AG04450 (cell line): ENCODE results near the gene CAND2. TPM values are rescaled to one million over a fixed set of nuclear protein-coding genes. Genes with fewer than 3 reads are reported as not detected.

Source experiments
- CTCF ChIA-PET: fragments of 300-600, 350-600 bp; formaldehyde crosslinking; extraction: SDS; loops from one replicate; lab custom pipeline; 2022; ENCODE audit warnings: antibody characterized with exemption, inconsistent platforms; lab: Charles Lee
- POLR2A ChIA-PET: fragments of 350-600 bp; formaldehyde crosslinking; extraction: SDS; loops from one replicate; lab custom pipeline; 2021; ENCODE audit warnings: antibody characterized with exemption, inconsistent platforms; lab: Yijun Ruan, JAX
- DNase-seq: peaks from one replicate; pipeline ENCODE4 v3.0.0-alpha.2; 2011; ENCODE audit warnings: low read depth, low spot score
- H3K27ac ChIP-seq: one replicate; pipeline ENCODE4 v1.5.1; 2012; ENCODE audit warnings: low read depth, low read length, control low read depth
- H3K27me3 ChIP-seq: one replicate; pipeline ENCODE4 v1.6.0; 2012; ENCODE audit warnings: low read length; ENCODE audit not compliant: control insufficient read depth, insufficient read depth
- H3K4me3 ChIP-seq: 2 replicates; pipeline ENCODE4 v1.5.1; 2011; ENCODE audit warnings: mild to moderate bottlenecking, low read depth, low read length, control low read depth
- H3K9me3 ChIP-seq: 2 replicates; pipeline ENCODE4 v1.5.1; 2012; ENCODE audit warnings: low read length; ENCODE audit not compliant: control insufficient read depth, insufficient read depth
- polyA plus RNA-seq: library from polyadenylated mRNA; depleted of rRNA; stranded (reverse); fragments of >200 nt; gene quantifications from 2 replicates; pipeline ENCODE4 v1.2.3, GENCODE V29; 2011
- TF ChIP-seq, protein P1 (sequence below): IDR thresholded peaks from 2 replicates; pipeline ENCODE4 v1.5.1; 2011; ENCODE audit warnings: low read depth, low read length, control low read depth, inconsistent platforms

Gene CAND2
- polyA plus RNA-seq, 1 experiment: 5.8 TPM

DNA sequence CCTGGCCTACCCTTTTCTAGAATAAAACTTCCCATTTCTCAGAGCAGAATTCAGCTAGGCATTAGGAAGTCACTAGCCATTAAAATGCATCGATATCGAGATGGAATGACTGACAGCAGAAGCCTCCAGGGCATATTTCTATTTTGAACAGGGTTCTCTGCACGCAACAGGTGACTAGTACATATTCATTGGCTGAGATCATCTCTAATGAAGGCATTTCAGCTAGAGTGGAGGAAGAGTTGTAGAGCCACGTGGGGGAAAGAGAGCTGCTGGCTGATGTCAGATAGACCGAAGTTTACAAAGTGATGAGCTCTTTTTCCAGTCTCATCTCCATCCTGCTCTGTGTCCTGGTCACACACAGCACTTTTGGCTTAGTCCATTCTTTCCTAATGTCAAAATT, 44.9 kb upstream of the CAND2 start:
- no peaks in the 10 kb centered on the region for H3K27me3 ChIP-seq
- DNase-seq: no peak
- ChIA-PET POLR2A (interaction anchor here (0.6 to 1.9 kb wide), 3 partner anchors 12 to 244 kb away, joined by 3 to 4 read pairs (median 4); no protein-coding TSS in a partner anchor), CTCF (interaction anchor here (0.7 to 2.1 kb wide), 3 partner anchors 31 to 90 kb away, joined by 4 to 12 read pairs (median 5); partner anchors contain the start of gene RPL32)
- H3K27ac ChIP-seq: no peak overlapping the region
- TF ChIP-seq, protein P1, sequence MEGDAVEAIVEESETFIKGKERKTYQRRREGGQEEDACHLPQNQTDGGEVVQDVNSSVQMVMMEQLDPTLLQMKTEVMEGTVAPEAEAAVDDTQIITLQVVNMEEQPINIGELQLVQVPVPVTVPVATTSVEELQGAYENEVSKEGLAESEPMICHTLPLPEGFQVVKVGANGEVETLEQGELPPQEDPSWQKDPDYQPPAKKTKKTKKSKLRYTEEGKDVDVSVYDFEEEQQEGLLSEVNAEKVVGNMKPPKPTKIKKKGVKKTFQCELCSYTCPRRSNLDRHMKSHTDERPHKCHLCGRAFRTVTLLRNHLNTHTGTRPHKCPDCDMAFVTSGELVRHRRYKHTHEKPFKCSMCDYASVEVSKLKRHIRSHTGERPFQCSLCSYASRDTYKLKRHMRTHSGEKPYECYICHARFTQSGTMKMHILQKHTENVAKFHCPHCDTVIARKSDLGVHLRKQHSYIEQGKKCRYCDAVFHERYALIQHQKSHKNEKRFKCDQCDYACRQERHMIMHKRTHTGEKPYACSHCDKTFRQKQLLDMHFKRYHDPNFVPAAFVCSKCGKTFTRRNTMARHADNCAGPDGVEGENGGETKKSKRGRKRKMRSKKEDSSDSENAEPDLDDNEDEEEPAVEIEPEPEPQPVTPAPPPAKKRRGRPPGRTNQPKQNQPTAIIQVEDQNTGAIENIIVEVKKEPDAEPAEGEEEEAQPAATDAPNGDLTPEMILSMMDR: no peak
- no peak overlapping the region for H3K4me3 ChIP-seq
- no peaks in the 10 kb centered on the region for H3K9me3 ChIP-seq

DNA sequence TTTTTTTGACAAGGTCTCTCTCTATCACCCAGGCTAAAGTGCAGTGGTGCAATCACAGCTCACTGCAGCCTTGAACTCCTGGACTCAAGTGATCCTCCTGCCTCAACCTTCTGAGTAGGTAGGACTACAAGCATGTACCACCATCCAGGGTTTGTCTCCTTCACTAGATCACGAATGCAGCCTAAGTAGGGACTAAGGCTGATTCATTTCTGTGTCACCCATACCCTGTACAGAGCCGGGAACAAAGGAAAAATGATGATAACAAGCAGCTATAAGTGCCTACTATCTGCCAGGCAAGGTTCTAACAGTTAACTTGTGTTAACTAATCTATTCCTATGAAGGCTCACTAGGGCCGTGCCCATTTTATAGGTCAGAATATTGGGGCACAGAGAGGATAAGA, 44.4 kb upstream of the CAND2 start:
- ChIA-PET CTCF (interaction anchor here (0.7 to 2.1 kb wide), 3 partner anchors 32 to 90 kb away, joined by 4 to 12 read pairs (median 5); partner anchors contain the start of gene RPL32), POLR2A (interaction anchor here (0.6 to 1.9 kb wide), 2 partner anchors 11 to 43 kb away, joined by 4 read pairs; no protein-coding TSS in a partner anchor)
- Histone ChIP-seq H3K27me3 (no peaks in the 10 kb centered on the region), H3K27ac (no peak overlapping the region), H3K9me3 (no peaks in the 10 kb centered on the region), H3K4me3 (no peak overlapping the region)
- DNase-seq: no peak
- TF ChIP-seq, protein P1: no peak

DNA sequence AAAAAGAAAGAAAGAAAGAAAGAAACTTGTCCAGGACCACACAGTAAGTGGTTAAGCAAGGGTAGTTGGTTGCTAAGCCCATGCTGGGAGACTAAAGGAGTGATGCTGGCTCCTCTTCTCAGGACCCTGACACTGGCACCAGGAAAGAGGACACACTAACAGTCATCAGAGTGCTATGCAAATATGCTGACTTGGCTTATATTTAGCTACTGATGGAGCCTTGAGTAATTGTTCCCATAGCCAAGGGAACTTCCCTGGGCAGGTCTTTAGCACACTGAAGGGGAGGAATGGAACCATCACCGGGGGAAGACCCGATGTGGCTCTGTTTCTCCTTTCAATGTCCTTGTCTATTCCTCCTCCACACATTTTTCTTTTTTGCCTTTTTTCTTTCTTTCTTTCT, 43.7 kb upstream of the CAND2 start:
- Histone ChIP-seq H3K27ac (no peak overlapping the region), H3K9me3 (no peaks in the 10 kb centered on the region), H3K4me3 (no peak overlapping the region), H3K27me3 (no peaks in the 10 kb centered on the region)
- ChIA-PET POLR2A (interaction anchor here (1.9 kb wide), 1 partner anchor 10 kb away, joined by 4 read pairs; no protein-coding TSS in a partner anchor), CTCF (interaction anchor here (1.6 to 2.1 kb wide), 2 partner anchors 33 to 89 kb away, joined by 5 to 12 read pairs; partner anchors contain the start of gene RPL32)
- TF ChIP-seq, protein P1: no peak
- no peak for DNase-seq

DNA sequence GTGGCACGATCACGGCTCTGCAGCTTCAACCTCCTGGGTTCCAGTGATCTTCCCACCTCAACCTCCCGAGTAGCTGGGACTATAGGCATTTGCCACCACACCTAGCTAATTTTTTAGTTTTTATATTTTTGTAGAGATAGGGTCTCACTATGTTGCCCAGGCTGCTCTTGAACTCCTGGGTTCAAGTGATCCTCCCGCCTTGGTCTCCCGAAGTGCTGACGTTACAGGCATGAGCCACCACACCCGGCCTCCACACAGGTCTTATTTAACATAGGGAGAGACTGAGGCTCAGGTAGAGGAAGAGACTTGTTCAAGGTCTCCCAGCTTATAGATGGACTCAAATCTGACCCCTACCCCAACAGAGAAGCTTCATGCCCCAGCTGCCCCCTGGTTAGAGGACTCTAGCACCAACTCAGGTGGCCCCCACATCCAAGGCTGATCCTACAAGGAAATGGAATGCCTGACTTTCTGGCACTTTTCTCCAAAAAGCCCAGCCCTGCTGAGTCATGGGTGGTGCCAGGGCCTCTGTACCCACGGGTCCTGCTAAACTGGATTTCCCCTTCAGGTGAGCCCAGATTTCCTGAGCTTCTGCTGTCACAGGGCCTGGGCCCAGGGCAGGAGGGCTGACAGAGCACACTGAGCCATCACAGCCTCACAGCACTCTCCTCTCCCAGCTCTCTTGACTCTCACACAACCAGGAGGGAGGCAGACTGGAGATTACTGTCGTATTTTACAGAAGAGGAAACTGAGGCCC, 43.0 kb upstream of the CAND2 start:
- CTCF ChIA-PET: interaction anchor here (0.5 to 2.1 kb wide), 4 partner anchors 33 to 88 kb away, joined by 3 to 12 read pairs (median 7); partner anchors contain the start of gene RPL32
- H3K27me3 ChIP-seq: no peaks in the 10 kb centered on the region
- DNase-seq: no peak
- H3K9me3 ChIP-seq: no peaks in the 10 kb centered on the region
- no peak overlapping the region for H3K27ac ChIP-seq
- POLR2A ChIA-PET: interaction anchor here (1.9 kb wide), 1 partner anchor 10 kb away, joined by 4 read pairs; no protein-coding TSS in a partner anchor
- TF ChIP-seq, protein P1: no peak
- H3K4me3 ChIP-seq: no peak overlapping the region

DNA sequence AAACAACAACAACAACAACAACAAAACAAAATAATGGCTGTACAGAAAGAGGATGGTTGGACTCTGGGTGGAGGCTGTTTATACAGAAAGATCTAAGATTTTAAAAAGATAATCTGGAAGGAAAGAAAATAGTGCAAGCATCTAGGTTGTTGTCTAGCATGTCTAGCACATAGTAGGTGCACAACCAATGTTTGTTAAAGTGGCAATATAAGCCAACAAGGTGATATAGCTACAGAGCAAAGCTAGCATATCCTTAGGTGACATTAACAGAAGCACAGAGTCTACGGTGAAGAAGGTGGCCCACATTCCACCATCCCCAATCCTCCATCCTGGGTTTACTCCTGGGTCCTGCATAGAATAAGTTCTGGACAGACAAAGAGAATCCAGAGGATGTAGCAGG, 42.2 kb upstream of the CAND2 start:
- no peaks in the 10 kb centered on the region for H3K9me3 ChIP-seq
- H3K27me3 ChIP-seq: no peaks in the 10 kb centered on the region
- no peak for DNase-seq
- no peak overlapping the region for H3K4me3 ChIP-seq
- CTCF ChIA-PET: interaction anchor here (1.2 kb wide), 1 partner anchor 34 kb away, joined by 3 read pairs; no protein-coding TSS in a partner anchor
- TF ChIP-seq, protein P1: no peak
- H3K27ac ChIP-seq: no peak overlapping the region
- POLR2A ChIA-PET: no interaction called here
